Measurements from ENCODE around the gene MMD.

MMD gene

DNA sequence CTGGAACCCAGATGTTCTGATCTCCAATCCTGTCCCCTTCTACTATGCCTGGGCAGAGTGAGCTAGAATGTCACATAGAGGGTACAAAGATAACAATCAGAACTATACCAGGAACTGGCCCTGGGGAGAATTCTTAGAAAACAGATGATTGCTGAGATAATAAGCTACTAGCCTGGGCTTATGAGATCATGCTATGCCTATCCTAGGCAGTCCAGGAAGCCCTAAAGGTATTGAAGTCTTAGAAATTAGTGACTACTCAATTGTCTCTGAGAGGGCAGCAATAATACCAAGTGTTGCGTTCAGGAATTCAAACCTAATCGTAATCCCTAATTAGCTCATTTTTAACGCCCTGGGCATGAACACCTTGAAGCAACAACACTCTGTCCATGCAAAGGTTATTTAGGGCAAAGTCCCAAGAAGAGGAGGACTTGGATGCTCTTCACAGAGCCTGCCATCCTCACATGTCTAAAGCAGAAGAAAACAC, 77.1 kb downstream of the MMD start:
- DNase-seq: no peak

DNA sequence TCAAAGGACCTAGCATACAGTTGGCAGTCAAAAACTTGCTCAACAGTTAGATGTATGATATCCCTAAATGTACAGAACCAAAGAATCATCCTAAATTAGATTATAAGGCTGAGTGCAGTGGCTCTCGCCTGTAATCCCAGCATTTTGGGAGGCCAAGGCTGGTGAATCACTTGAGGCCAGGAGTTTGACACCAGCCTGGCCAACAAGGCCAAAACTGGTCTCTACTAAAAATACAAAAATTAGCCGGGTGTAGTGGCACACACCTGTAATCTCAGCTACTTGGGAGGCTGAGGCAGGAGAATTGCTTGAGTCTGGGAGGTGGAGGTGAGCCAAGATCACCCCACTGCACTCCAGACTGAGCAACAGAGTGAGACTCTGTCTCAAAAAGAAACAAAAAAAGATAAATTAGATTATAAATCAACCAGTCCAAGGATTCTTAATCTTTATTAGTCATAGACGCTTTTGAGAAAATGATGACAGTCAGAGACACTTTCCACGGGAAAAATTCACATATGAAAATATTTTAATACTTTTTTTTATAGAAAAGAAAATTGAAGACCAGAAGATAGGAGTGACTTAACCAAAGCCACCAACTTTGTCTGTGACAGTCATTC, 77.6 kb downstream of the MMD start:
- DNase-seq: no peak

DNA sequence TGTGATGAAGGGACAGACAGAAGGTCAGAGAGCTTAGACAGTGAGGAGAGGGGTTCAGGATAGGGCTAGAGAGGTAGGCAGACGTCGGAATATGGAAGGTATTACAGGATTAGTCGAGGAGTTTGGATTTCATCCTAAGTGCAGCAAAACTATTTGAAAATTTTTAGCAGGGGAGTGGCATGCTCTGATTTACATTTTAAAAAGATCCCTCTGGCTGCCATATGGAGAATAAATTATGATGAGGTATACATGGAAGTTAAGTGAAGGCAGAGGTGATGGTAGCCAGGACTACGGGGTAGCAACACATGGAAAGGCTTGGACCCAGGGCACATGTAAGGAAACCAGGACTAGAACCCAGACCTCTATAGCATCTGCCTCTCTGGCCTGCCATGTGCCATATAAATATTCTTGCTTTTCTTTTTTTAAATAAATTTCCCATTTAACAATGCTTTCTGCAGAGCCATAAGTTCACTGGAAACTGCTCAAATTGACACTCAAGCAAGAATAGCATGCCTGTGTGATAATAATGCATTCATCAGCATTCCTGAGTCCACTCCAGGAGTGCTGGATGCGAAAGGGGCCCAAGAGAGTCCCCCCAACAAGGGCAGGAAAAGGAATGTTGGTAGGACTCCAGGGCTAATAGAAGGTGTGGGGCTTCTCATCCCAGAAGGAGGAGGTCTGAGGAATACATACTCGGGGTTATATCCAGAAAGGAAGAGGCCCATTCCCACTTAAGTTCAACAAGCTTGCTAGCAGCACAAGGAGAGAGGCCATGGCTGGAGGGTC, 78.6 kb downstream of the MMD start:
- DNase-seq: no peak

All from activated CD4-positive, alpha-beta T cell treated with anti-CD3 and anti-CD28 coated beads, Interleukin-2, amount 50 U/mL, for 4 hours (primary cell).